Left lobe of liver (tissue), 2 donors: Measurements from ENCODE around the gene BAIAP3. TPM values are rescaled to one million over a fixed set of nuclear protein-coding genes. Genes with fewer than 3 reads are reported as not detected.

ENCODE experiments used
- ATAC-seq: fragments of 200-7000 bp; cut with Tn5 transposase; one replicate; pipeline ENCODE4 v1.9.1; 2020; ENCODE audit warnings: mild to moderate bottlenecking, moderate library complexity
- DNase-seq: peaks from one replicate; pipeline ENCODE4 v3.0.0-alpha.2; 2020; ENCODE audit warnings: low spot score
- total RNA-seq: library from RNA; stranded (reverse); gene quantifications from one replicate; pipeline ENCODE4 v1.2.1, GENCODE V29; 2021
- donor health status: DM: no; HTN: no; CAD: no; lungs with moderate emphysema.
- donor health status: DM: no; HTN: yes; CAD: no.

BAIAP3 gene
- total RNA-seq, 1 donor from 2014 or later = 8.1 TPM

DNA sequence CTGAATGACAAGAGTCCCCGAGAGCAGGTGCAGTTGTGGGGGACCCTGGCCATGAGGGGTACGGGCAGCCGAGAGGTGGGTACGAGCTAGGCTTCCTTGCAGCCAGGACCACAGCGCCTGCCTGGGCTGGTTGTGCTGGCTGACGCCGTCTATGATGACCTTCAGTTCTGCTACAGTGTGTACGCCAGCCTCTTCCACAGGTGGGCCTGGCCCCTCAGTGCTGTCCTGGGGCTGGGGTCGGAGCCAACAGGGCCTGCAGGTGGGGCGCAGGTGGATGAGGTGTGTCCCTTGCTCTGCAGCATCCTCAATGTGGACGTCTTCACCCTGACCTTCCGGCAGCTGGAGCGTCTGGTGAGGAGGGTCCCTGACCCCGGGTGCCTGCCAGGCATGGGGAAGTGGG is 11.1 kb downstream of the BAIAP3 start:
- DNase-seq = no peak
- no peak for ATAC-seq

- ATAC-seq (no peak), DNase-seq (no peak)
These were observed 11.6 kb downstream of the BAIAP3 start for GRCh38 chr16:1345087-1345486.

GRCh38 chr16:1345651-1346421 is 12.4 kb downstream of the BAIAP3 start:
- ATAC-seq (no peak), DNase-seq (no peak)

DNA sequence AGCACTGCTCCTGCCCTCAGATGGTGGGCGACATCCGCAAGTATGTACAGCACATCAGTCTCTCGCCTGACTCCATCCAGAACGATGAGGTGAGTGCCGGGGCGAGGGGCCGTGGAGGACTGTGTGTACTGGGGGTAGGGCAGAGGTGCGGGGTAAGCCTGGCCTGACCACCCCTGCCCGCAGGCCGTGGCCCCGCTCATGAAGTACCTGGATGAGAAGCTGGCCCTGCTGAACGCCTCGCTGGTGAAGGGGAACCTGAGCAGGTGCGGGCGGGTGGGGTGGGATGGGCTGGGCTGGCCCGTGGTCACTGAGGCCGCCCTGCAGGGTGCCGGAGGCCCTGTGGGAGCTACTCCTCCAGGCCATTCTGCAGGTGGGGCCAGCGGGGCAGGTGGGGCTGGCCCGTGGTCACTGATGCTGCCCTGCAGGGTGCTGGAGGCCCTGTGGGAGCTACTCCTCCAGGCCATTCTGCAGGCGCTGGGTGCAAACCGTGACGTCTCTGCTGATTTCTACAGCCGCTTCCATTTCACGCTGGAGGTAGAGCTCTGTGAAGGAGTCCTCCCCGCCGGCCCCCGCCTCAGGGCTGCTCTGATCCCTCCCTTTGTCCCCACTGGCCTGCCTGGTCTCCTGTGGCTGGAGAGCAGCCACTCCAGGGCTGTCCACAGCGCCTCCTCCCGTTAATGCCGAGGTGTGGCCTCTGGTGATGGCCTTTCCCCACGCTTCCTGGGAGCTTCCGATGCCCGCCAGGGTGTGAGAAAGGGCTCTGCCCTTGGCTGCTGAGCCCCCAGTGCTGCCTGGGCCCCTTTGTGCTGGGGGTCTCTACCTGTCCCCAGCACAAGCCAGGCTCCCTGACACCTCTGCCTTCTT is 13.2 kb downstream of the BAIAP3 start:
- no peak for DNase-seq
- no peak for ATAC-seq

- no peak for ATAC-seq
These were observed 13.9 kb downstream of the BAIAP3 start for GRCh38 chr16:1347286-1347855.

GRCh38 chr16:1347962-1348361 is 14.5 kb downstream of the BAIAP3 start:
- no peak for ATAC-seq
- DNase-seq = no peak

More at GRCh38 chr16:1347286-1347855, 13.9 kb downstream of the BAIAP3 start:
- no peak for DNase-seq

DNA sequence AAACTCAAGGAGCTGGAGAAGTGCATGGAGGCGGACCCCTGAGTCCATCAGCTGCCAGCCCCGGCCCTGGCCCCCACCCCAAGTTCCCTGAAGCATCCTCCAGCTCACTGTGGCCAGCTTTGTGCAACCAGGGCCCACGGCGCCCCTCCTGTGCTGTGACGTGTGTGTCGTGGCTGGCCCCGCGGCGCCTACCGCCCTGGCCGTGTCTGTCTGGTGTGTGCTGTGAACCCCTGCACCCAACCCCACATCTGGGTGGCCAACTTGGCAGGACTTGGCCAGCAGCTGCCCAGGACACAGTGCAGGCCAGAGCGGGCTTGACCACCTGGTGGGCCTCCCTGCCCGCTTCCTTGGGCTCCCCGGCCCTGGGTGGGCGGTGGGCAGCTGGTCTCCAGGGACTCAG is 15.0 kb downstream of the BAIAP3 start:
- no peak for ATAC-seq
- no peak for DNase-seq

GRCh38 chr16:1348926-1349325 is 15.5 kb downstream of the BAIAP3 start:
- ATAC-seq (no peak), DNase-seq (no peak)

DNA sequence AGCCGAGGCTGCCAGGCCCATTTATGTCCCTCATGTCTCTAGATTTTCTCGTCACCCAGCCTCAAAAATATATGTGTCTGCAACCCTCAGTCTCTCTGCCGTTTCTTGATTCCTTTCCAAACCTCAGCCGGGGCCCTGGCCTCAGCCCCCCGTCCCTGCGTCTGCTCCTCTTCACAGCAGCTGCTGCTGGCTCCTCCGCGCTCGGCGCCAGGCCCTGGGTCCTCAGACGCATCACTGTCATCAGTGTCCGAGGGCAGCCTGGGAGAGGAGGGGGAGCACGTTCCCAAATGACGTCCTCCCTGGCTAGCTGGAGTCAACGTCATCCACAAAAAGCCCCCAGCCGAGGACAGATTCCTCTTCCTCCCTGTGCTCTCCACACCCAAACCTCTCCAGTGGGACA is 15.9 kb downstream of the BAIAP3 start:
- DNase-seq (no peak), ATAC-seq (no peak)

- ATAC-seq (no peak), DNase-seq (no peak)
These were observed 16.5 kb downstream of the BAIAP3 start for GRCh38 chr16:1349951-1350350.

DNA sequence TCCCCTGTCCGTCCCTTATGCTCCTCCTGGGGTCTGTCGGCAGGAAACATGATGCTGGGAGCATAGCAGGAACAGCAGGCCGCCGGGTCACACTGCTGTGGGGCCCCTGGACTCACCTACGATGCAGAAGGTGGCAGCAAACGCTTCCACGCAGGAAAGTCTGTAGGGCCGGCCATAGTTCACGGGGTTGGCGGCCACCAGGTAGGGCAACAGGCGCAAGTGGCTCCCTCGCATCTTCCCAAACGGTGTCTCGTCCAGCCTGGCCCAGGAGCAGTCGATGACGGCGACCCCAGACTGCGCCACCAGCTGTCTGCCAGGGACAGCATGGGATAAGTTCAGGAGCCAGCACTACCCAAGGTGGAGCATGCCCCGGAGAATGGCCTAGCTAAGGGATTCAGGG is 17.2 kb downstream of the BAIAP3 start:
- no peak for DNase-seq

GRCh38 chr16:1351215-1351581 is 17.8 kb downstream of the BAIAP3 start:
- ATAC-seq (no peak), DNase-seq (no peak)

More for the DNA sequence above, 17.2 kb downstream of the BAIAP3 start:
- ATAC-seq = no peak

GRCh38 chr16:1351582-1352362 is 18.3 kb downstream of the BAIAP3 start, which contains the start of the genes GNPTG and TSR3:
GNPTG (plus strand) TSS chr16:1351931; CDS start chr16:1351966, 35 bp downstream.
TSR3 (minus strand) TSS chr16:1351878; CDS start chr16:1351804, 74 bp downstream.
- DNase-seq (peak; percentile 87), ATAC-seq (peak; percentile 81)

DNA sequence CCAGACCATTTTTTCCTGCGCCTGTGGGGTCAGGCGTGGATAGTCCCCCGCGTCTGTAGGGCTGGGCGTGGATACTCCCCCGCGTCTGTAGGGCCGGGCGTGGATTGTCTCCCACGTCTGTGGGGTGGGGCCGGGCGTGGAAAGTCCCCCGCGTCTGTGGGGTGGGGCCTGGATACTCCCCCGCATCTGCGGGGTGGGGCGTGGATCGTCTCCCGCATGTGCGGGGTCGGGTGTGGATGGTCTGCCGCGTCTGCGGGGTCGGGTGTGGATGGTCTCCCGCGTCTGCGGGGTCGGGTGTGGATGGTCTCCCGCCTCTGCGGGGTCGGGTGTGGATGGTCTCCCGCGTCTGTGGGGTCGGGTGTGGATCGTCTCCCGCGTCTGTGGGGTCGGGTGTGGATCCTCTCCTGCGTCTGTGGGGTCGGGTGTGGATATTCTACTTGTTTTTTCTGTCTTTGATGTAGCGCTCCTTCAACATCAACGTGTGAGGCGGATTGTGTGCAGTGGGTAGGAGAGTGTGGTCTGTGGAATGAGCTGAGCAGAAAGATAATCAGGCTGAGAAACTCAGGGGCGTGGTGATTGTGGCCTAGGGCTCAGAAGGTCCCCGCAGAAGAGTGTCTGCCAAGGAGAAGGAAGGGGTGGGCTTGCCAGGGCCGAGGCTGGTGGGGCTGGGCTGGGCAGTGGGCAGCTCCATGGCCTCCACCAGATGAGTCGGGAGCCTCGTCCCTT is 21.5 kb downstream of the BAIAP3 start:
- no peak for ATAC-seq
- no peak for DNase-seq

DNA sequence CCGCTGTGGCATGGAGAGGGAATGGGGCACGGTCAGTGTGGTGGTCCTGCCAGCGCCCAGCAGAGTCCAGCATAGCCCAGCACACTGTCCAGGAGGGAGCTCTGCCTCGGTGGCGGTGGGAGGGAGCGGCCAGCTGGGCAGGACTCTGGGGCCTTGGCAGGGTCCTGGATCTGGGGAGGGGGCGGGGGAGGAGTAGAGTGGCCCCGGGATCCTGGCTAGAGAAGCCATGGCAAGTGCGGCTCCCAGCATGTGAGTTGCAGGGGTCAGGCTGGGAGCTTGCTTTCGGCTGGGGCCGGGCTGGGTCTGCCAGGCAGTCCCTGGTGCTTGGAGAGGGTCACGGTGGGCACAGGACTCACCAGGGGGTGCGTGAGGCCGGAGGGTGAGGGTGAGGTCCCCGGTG is 22.1 kb downstream of the BAIAP3 start:
- ATAC-seq (no peak), DNase-seq (no peak)

- DNase-seq (no peak), ATAC-seq (no peak)
These were observed 22.8 kb downstream of the BAIAP3 start for GRCh38 chr16:1356061-1356900.

GRCh38 chr16:1357906-1358566 is 24.6 kb downstream of the BAIAP3 start:
- ATAC-seq (no peak), DNase-seq (no peak)

DNA sequence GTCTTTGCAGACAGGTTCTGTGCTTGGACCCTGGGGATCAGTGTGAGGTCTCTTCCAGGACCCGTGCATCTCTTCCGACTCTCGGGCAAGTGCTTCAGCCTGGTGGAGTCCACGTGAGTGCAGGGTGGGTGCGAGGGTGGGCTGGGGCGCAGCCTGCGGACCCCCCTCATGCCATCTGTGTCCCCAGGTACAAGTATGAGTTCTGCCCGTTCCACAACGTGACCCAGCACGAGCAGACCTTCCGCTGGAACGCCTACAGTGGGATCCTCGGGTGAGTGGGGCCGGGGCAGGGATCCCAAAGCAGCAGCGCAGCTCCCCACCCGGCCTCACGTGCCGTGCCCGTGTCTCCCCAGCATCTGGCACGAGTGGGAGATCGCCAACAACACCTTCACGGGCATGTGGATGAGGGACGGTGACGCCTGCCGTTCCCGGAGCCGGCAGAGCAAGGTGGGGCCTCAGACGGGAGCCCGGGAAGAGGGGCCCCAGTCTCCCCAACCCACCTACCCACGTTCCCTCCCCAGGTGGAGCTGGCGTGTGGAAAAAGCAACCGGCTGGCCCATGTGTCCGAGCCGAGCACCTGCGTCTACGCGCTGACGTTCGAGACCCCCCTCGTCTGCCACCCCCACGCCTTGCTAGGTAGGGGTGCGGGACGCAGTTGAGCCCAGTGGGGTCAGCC is 28.4 kb downstream of the BAIAP3 start:
- ATAC-seq (no peak), DNase-seq (no peak)
